Esophagus muscularis mucosa (tissue), 4 donors: ENCODE measurements around the gene FRRS1L. TPM values are rescaled to one million over a fixed set of nuclear protein-coding genes. Genes with fewer than 3 reads are reported as not detected.

Experiments used
- DNase-seq: peaks from one replicate; pipeline ENCODE4 v3.0.0-alpha.2; 2017; ENCODE audit errors: extremely low spot score
- H3K27ac ChIP-seq, 4 donors: fragments of 200-600 bp; sonication (generic); replicated peaks in 1 of 4; 1 replicate in 3 of 4; 2 replicates in 1 of 4; pipeline ENCODE4 v1.5.1; 2016 to 2019; ENCODE audit warnings: mild to moderate bottlenecking in 1 of 4
- H3K27me3 ChIP-seq, 4 donors: fragments of 200-600 bp; sonication (generic); one replicate each; pipeline versions ENCODE4 v1.5.1 to v1.6.0; 2016 to 2019
- H3K36me3 ChIP-seq, 4 donors: fragments of 200-600 bp; sonication (generic); one replicate each; pipeline ENCODE4 v1.5.1; 2016 to 2019
- H3K4me1 ChIP-seq, 4 donors: fragments of 200-600 bp; sonication (generic); one replicate each; pipeline ENCODE4 v1.5.1; 2016 to 2019
- H3K4me3 ChIP-seq, 4 donors: fragments of 200-600 bp; sonication (generic); 1 replicate in 2 of 4; 2 replicates in 2 of 4; pipeline ENCODE4 v1.5.1; 2016 to 2019; ENCODE audit warnings: mild to moderate bottlenecking in 4 of 4, moderate library complexity in 1 of 4
- H3K9me3 ChIP-seq, 4 donors: fragments of 200-600 bp; sonication (generic); 1 replicate in 3 of 4; 2 replicates in 1 of 4; pipeline ENCODE4 v1.5.1; 2016 to 2019
- EP300 ChIP-seq: sonication (generic); formaldehyde crosslinking; IDR thresholded peaks from one replicate; pipeline ENCODE4 v1.6.1; 2017; ENCODE audit warnings: antibody characterized with exemption
- POLR2A ChIP-seq: fragments of 450-650 bp; IDR thresholded peaks from one replicate; pipeline ENCODE4 v1.6.1; 2017; ENCODE audit warnings: antibody characterized with exemption, moderate library complexity, mild to moderate bottlenecking, low read depth
- POLR2AphosphoS5 ChIP-seq, 2 donors: sonication (generic); formaldehyde crosslinking; IDR thresholded peaks; one replicate each; pipeline ENCODE4 v1.6.1; 2017; ENCODE audit warnings: antibody characterized with exemption in 2 of 2
- WGBS: methylation state at CpG from one replicate; pipeline ENCODE4 v1.1.5; 2018; 5-methylcytosine and 5-hydroxymethylcytosine counted together
- intact Hi-C: fragments of 100-400 bp; cut with DNase I; formaldehyde crosslinking; loops from one replicate; pipeline ENCODE4 v1.15.1; 2023
- total RNA-seq, 4 donors: library from RNA; depleted of rRNA; stranded (reverse); fragments of >200 nt; gene quantifications; one replicate each; pipeline versions ENCODE4 v1.1.0 to v1.2.1, GENCODE V29; 2016
- TF ChIP-seq, protein P1 (sequence below), 3 experiments: fragments of 200-600 bp in 2 of 3; fragments of 450-650 bp in 1 of 3; sonication (generic) in 2 of 3; IDR thresholded peaks; one replicate each; pipeline ENCODE4 v1.5.1; 2017 to 2019; ENCODE audit warnings: antibody characterized with exemption in 3 of 3, mild to moderate bottlenecking in 2 of 3, moderate library complexity in 1 of 3

FRRS1L gene
- total RNA-seq, 4 donors from 2014 or later, result 2.5 to 7.6 (median 5.3) TPM

DNA sequence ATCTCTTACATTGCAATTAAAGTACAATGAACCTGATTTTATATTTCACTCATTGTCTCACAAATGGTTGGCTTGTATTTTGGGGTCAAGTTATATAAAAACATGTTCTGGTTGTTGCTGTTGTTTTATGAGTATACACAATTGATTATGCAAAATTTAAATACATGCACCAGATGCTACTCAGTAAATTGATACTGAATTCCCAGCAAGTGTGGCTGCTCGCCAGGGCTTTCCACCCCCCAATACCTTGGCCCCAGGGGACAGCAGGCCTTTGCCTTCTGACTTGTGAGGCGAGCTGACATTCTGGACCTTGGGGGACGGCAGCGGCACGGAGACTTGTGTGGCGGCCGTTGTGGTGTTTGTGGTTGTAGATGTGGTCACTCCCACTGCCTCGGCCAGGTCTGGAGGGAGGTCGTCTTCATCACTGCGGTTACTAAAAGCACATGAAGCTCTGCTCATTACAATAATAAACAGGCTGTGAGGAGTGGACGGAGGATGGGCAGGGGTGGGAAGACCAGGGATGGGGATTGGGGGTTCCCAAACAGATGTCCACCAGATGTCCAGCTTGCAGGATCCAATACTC, 27.0 kb upstream of the FRRS1L start:
- Histone ChIP-seq H3K9me3 (no peaks in the 10 kb centered on the region), H3K4me3 (no peak overlapping the region), H3K27ac (no peak overlapping the region), H3K27me3 (no peaks in the 10 kb centered on the region), H3K36me3 (peaks cover 0 to 7% (median 0%) of the 10 kb centered on the region in 4 donors), H3K4me1 (no peaks in the 10 kb centered on the region)
- DNase-seq, result no peak
- intact Hi-C loops, result no loop called here
- WGBS, result 61% methylated on average over 10 of the region's 11 CpGs
- TF ChIP-seq, protein P1, sequence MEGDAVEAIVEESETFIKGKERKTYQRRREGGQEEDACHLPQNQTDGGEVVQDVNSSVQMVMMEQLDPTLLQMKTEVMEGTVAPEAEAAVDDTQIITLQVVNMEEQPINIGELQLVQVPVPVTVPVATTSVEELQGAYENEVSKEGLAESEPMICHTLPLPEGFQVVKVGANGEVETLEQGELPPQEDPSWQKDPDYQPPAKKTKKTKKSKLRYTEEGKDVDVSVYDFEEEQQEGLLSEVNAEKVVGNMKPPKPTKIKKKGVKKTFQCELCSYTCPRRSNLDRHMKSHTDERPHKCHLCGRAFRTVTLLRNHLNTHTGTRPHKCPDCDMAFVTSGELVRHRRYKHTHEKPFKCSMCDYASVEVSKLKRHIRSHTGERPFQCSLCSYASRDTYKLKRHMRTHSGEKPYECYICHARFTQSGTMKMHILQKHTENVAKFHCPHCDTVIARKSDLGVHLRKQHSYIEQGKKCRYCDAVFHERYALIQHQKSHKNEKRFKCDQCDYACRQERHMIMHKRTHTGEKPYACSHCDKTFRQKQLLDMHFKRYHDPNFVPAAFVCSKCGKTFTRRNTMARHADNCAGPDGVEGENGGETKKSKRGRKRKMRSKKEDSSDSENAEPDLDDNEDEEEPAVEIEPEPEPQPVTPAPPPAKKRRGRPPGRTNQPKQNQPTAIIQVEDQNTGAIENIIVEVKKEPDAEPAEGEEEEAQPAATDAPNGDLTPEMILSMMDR (IDR thresholded peaks at IDR 0.05), result no peak
- TF ChIP-seq POLR2AphosphoS5 (IDR thresholded peaks at IDR 0.05) (no peak), EP300 (no peak), POLR2A (no peak)

DNA sequence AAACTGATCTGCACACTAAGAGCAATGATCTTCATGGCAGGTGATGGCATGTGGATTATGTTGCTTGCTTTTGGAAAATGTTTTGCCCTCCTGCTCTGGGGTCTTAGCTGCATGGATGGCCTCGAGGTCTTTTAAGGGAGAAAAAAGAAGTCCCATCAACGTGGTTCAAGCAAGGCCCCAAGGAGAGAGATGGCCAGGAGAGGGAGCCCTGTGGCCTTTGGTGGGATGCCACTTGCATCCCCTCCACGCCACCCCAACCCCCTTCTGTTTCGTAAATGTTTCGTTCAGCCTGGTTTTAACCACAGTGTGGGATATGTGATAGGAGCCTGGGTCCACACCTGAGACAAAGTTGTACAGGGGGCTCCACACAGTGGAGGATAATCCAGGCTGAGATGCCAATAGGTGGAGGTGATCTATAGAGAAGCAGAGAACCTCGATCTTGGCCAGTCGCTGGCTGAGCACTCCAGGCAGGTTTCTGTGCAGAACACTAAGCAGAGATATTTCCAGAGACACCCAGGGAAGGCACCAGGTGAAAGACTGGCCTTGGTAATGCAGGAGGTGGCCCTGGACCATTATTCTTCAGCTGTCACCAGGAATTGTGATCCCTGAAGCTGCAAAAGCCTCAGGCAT, 25.8 kb upstream of the FRRS1L start:
- DNase-seq, result no peak
- Histone ChIP-seq H3K36me3 (peaks cover 0 to 7% (median 0%) of the 10 kb centered on the region in 4 donors), H3K27me3 (no peaks in the 10 kb centered on the region), H3K4me1 (no peaks in the 10 kb centered on the region), H3K27ac (no peak overlapping the region), H3K4me3 (no peak overlapping the region), H3K9me3 (no peaks in the 10 kb centered on the region)
- intact Hi-C loops, result no loop called here
- 53% methylated on average over 5 of the region's 7 CpGs for WGBS
- TF ChIP-seq POLR2A (no peak), POLR2AphosphoS5 (IDR thresholded peaks at IDR 0.05) (no peak), EP300 (no peak)
- TF ChIP-seq, protein P1 (IDR thresholded peaks at IDR 0.05), result no peak

DNA sequence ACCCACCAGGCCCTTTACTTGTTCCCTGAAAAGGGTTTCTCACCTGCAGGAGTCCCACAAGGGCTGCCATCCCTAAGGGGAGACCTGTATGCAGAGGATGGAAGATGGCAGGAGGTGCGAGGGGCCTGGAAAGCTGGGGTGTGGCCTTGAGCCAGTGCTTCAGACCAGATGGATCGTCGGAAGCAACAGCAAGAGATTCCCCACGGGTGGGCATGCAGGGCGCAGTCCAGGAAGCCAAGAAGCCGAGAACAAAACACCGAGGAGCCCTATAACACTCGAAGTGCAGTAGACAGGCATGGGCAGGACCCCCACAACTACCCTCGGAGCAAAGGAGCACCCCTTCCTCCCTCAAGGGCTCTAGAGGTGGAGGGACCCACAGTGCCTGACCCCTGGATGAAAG, 24.7 kb upstream of the FRRS1L start:
- Histone ChIP-seq H3K27me3 (no peaks in the 10 kb centered on the region), H3K36me3 (peaks cover 0 to 7% (median 0%) of the 10 kb centered on the region in 4 donors), H3K9me3 (no peaks in the 10 kb centered on the region), H3K27ac (no peak overlapping the region), H3K4me3 (no peak overlapping the region), H3K4me1 (no peaks in the 10 kb centered on the region)
- WGBS, result 95% methylated on average over 9 of the region's 9 CpGs
- intact Hi-C loops, result no loop called here
- no peak for DNase-seq
- no peak for TF ChIP-seq POLR2A

DNA sequence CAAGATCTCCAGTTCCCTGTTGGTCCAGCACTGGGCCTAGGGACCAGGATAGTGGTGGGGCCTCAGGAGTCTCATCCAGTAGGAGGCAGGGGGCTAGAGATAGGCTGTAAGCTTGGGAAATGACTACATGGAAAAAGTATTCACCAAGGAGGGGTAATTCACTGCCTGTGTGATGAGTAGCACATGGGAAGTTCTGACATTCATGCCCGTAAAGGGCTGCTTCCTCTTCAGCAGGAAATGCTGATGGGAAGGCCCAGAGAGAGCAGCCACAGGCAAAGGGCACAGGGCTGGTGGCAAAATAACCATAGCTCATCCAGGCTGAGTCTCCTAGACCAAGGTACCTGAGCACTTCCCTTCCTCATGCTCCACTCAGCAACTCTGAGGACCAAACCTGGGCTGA, 23.1 kb upstream of the FRRS1L start:
- TF ChIP-seq POLR2AphosphoS5 (IDR thresholded peaks at IDR 0.05) (no peak), POLR2A (no peak), EP300 (no peak)
- TF ChIP-seq, protein P1 (IDR thresholded peaks at IDR 0.05), result no peak
- H3K36me3 ChIP-seq, result peaks cover 0 to 7% (median 0%) of the 10 kb centered on the region in 4 donors
- H3K27me3 ChIP-seq, result no peaks in the 10 kb centered on the region
- no peak overlapping the region for H3K27ac ChIP-seq
- H3K4me3 ChIP-seq, result no peak overlapping the region
- no peaks in the 10 kb centered on the region for H3K4me1 ChIP-seq
- no peak for DNase-seq
- intact Hi-C loops, result no loop called here
- H3K9me3 ChIP-seq, result no peaks in the 10 kb centered on the region
- 73% methylated on average over 1 of the region's 1 CpG for WGBS

DNA sequence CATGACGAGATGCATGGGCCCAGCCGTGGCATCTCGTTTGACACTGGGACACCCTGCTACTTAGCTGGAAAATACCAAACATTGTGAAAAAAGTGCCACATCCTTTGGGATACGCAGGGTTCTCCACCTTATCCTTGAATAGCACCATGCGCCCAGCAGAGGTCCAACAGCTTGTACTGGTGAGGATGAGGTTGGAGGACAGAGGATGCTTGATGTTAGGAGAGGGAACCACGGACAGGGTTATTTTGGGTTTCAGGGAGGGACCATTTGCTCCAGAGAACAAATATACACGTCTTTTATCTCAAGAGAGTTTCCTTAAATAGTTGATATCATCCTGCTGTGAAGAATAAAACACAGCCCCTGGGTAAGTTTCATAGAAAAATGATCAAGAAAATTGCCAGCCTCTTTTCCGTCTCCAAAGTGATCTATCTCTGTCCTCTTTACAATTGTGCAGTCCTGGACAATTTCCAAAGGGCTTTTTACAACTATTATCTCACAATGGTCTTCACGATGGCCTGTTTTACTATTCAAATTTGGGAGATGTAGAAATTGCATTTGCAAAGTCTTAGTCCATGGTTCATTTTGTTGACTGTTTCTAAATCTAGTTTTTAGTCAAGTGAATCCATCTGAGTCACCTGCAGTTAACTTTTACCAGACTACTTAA, 19.9 kb upstream of the FRRS1L start:
- H3K27ac ChIP-seq, result no peak overlapping the region
- H3K4me1 ChIP-seq, result no peaks in the 10 kb centered on the region
- no peak overlapping the region for H3K4me3 ChIP-seq
- no peaks in the 10 kb centered on the region for H3K9me3 ChIP-seq
- 65% methylated on average over 9 of the region's 9 CpGs for WGBS
- H3K36me3 ChIP-seq, result peaks cover 0 to 7% (median 0%) of the 10 kb centered on the region in 4 donors
- TF ChIP-seq POLR2A (no peak), POLR2AphosphoS5 (IDR thresholded peaks at IDR 0.05) (no peak), EP300 (no peak)
- TF ChIP-seq, protein P1 (IDR thresholded peaks at IDR 0.05), result no peak
- H3K27me3 ChIP-seq, result no peaks in the 10 kb centered on the region
- no peak for DNase-seq
- intact Hi-C loops, result no loop called here
